ENCODE data around the gene TTC9C. TPM values are rescaled to one million over a fixed set of nuclear protein-coding genes. Genes with fewer than 3 reads are reported as not detected.
"Not testable (repeated sequence)": the region's sequence is repeated elsewhere in the genome, so short reads cannot be mapped to it uniquely, and the experiment has no call there.

TTC9C gene
- total RNA-seq, 4 donors from 2014 or later: 6.7 to 27.0 (median 17.0) TPM

DNA sequence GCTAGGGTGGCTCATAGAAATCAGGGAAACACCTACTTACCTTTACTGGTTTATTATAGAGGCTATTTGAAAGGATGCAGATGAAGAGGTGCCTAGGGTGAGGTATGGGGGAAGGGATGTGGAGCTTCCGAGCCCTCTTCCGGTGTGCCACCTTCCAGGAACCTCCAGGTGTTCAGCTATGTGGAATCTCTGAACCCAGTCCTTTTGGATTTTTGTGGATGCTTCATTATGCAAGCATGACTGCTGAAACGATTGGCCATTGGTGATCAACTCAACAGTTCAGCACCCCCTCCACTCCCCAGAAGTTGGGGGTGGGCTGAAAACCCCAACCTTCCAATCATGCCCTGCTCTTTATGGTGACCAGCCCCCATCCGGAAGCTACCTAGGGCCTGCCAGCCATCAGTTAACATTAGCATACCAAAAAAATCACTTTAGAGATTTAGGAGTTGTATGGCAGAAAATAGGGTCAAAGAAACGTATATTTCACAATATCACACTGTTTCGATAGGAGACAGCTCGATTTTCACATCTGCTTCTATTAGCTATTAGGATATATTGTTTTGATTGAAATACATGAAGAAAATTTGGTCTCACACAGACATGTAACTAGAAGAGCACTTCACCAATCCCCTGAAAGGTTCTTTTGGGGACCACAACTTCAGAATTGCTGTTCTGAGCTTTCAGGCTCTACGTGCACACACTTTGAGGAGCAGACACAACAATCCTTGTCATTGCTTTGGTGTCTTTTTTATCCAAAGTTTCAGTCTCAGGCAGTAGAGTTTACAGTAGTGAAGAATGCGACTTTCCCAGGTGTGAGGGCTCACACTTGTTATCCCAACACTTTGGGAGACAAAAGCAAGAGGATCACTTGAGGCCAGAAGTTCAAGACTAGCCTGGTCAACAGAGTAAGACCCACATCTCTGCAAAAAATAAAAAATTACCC is 29.8 kb downstream of the TTC9C start:
- in situ Hi-C loops (cut with MboI; ENCODE audit: low pct_ligation_motif_present in 1 of 4, low pct_unique_long_range_greater_than_20kb in 1 of 4, low sequenced_read_pairs in 3 of 4): no loop called here

DNA sequence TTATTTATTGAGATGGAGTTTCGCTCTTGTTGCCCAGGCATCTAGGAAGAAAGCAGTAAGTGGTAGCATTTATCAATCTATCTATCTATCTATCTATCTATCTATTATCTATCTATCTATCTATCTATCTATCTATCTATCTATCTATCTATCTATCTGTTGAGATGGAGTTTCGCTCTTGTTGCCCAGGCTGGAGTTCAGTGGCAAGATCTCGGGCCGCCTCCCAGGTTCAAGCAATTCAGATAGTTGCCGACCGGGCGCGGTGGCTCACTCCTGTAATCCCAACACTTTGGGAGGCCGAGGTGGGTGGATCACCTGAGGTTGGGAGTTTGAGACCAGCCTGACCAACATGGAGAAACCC is 32.6 kb downstream of the TTC9C start:
- H3K36me3 ChIP-seq; H3K27me3 ChIP-seq; in situ Hi-C loops (cut with MboI; ENCODE audit: low pct_ligation_motif_present in 1 of 4, low pct_unique_long_range_greater_than_20kb in 1 of 4, low sequenced_read_pairs in 3 of 4); DNase-seq; intact Hi-C loops (cut with DNase I; ENCODE audit: low total_unique reads); H3K9me3 ChIP-seq: not testable (repeated sequence)
- Histone ChIP-seq H3K27ac (peak overlapping the region; percentile 88 to 90 (median 88)), H3K4me3 (peak overlapping the region in 3 of 4 donors; percentile 54 to 74 (median 67)), H3K4me1 (peaks cover 10 to 23% (median 12%) of the 10 kb centered on the region in 4 donors)
- WGBS, 2 donors (ENCODE audit: low coverage in 1 of 2): 29 to 100% methylated on average over 2 to 9 of the region's 9 CpGs

More for the DNA sequence above, 29.8 kb downstream of the TTC9C start:
- DNase-seq: no peak
- Histone ChIP-seq H3K4me1 (peaks cover 10 to 26% (median 21%) of the 10 kb centered on the region in 4 donors), H3K27ac (no peak overlapping the region), H3K27me3 (no peaks in the 10 kb centered on the region), H3K36me3 (no peaks in the 10 kb centered on the region), H3K4me3 (no peak overlapping the region), H3K9me3 (no peaks in the 10 kb centered on the region)
- TF ChIP-seq, protein P1, sequence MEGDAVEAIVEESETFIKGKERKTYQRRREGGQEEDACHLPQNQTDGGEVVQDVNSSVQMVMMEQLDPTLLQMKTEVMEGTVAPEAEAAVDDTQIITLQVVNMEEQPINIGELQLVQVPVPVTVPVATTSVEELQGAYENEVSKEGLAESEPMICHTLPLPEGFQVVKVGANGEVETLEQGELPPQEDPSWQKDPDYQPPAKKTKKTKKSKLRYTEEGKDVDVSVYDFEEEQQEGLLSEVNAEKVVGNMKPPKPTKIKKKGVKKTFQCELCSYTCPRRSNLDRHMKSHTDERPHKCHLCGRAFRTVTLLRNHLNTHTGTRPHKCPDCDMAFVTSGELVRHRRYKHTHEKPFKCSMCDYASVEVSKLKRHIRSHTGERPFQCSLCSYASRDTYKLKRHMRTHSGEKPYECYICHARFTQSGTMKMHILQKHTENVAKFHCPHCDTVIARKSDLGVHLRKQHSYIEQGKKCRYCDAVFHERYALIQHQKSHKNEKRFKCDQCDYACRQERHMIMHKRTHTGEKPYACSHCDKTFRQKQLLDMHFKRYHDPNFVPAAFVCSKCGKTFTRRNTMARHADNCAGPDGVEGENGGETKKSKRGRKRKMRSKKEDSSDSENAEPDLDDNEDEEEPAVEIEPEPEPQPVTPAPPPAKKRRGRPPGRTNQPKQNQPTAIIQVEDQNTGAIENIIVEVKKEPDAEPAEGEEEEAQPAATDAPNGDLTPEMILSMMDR (IDR thresholded peaks at IDR 0.05): no peak
- no peak for TF ChIP-seq POLR2A (IDR thresholded peaks at IDR 0.05)
- TF ChIP-seq EP300 (IDR thresholded peaks at IDR 0.05; ENCODE audit: low read depth): no peak
- no peak for TF ChIP-seq POLR2AphosphoS5 (IDR thresholded peaks at IDR 0.05)
- WGBS, 2 donors (ENCODE audit: low coverage in 1 of 2): 51 to 76% methylated on average over 4 to 9 of the region's 9 CpGs
- intact Hi-C loops (cut with DNase I; ENCODE audit: low total_unique reads): no loop called here

DNA sequence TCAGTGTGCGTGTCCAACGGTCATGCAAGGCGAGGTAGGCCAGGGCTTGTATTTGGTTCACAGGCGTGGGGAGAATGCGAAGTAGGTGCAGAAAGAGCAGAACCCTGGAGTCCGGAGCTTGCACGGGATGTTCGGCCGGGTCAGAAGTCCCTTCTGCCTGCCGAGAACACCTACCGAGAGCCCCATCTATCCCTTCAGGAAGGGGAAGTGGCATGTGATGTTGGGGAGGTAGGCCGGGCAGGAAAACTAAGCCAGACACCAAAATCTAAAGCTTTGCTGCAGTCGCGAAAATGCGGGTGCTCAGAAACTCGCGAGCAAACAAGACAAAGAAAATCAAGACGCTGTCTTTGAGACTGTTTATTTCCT is 42.5 kb downstream of the TTC9C start:
- H3K36me3 ChIP-seq: peaks cover 0 to 15% (median 6%) of the 10 kb centered on the region in 4 donors
- peak; percentile 30 for DNase-seq
- intact Hi-C loops (cut with DNase I; ENCODE audit: low total_unique reads) (no loop called here), in situ Hi-C loops (cut with MboI; ENCODE audit: low pct_ligation_motif_present in 1 of 4, low pct_unique_long_range_greater_than_20kb in 1 of 4, low sequenced_read_pairs in 3 of 4) (no loop called here)
- H3K27ac ChIP-seq: peak overlapping the region; percentile 92 to 98 (median 94)
- peak overlapping the region; percentile 2 to 65 (median 56) for H3K4me3 ChIP-seq
- no peaks in the 10 kb centered on the region for H3K9me3 ChIP-seq
- H3K4me1 ChIP-seq: peaks cover 15 to 24% (median 20%) of the 10 kb centered on the region in 4 donors
- TF ChIP-seq, protein P1 (IDR thresholded peaks at IDR 0.05): no peak
- TF ChIP-seq POLR2A (IDR thresholded peaks at IDR 0.05) (no peak), POLR2AphosphoS5 (IDR thresholded peaks at IDR 0.05) (no peak), EP300 (IDR thresholded peaks at IDR 0.05; ENCODE audit: low read depth) (no peak)
- no peaks in the 10 kb centered on the region for H3K27me3 ChIP-seq
- WGBS, 2 donors (ENCODE audit: low coverage in 1 of 2): 0 to 2% methylated on average over 2 to 18 of the region's 18 CpGs

DNA sequence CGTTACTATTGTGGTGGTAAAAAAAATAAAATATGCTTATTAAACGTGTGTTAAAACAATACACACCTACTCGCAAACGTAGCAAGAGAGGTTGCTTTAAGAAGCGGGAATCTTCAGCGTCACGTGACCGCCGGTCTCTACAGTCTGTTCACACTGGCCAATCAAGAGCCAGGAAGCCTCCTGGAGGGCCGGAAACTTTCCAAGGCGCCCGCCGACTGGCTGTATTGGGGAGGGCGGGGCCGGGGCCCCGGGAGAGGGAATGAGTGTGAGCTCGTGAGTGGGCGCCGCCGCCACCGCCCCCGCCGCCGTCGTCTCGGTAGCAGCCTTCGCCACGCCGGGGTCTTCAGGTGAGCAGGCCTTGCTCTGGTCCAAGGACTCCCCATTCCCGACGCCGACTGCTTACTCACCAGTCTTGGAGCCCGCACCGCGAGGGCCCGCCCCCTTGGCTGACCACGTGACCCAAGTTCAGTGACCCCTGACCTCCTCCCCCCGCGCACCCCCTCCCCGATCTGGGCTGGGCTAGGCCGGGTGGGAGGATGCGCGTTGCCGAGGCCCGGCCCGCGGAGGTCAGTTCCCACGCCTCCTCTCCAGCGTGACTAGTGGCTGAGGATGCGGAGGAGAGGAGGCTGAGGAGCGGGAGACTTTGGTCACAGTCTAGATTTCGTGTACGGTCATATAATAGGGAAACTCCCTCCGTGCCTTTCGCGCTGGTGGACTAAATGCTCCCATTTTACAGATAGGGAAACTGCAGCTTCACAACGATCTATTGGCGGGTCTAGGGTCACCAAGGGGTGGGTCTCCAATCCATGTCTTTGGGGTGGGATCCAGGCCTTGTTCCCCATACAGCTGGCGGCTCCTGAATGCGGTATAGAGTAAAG is 43.1 kb downstream of the TTC9C start, which contains the start of gene TAF6L:
Gene TAF6L, plus strand, starts transcription at position 253 of the 878 bp plus-strand sequence. CDS start 4,388 bp downstream, outside the sequence.
- 3% methylated on average over 56 of the region's 60 CpGs; no CpG with 5 or more reads in 1 of the 2 donors for WGBS, 2 donors (ENCODE audit: low coverage in 1 of 2)
- Histone ChIP-seq H3K9me3 (no peaks in the 10 kb centered on the region), H3K27me3 (no peaks in the 10 kb centered on the region), H3K4me3 (peak within 1 kb of the TSS; percentile 56 to 76 (median 61)), H3K27ac (peak within 1 kb of the TSS; percentile 92 to 98 (median 94)), H3K4me1 (peaks cover 15 to 24% (median 20%) of the 10 kb centered on the region in 4 donors), H3K36me3 (peaks cover 0 to 10% (median 5%) of the 10 kb centered on the region in 4 donors)
- intact Hi-C loops (cut with DNase I; ENCODE audit: low total_unique reads): no loop called here
- peak; percentile 61 for TF ChIP-seq POLR2A (IDR thresholded peaks at IDR 0.05)
- TF ChIP-seq EP300 (IDR thresholded peaks at IDR 0.05; ENCODE audit: low read depth): no peak
- TF ChIP-seq, protein P1 (IDR thresholded peaks at IDR 0.05): no peak
- TF ChIP-seq POLR2AphosphoS5 (IDR thresholded peaks at IDR 0.05): peak; percentile 60 to 68 (median 66)
- peak; percentile 98 for DNase-seq
- in situ Hi-C loops (cut with MboI; ENCODE audit: low pct_ligation_motif_present in 1 of 4, low pct_unique_long_range_greater_than_20kb in 1 of 4, low sequenced_read_pairs in 3 of 4): no loop called here

Data from transverse colon (tissue), 4 donors.